Body of pancreas (tissue), 4 donors: ENCODE data around the gene ZBED1. TPM values are rescaled to one million over a fixed set of nuclear protein-coding genes. Genes with fewer than 3 reads are reported as not detected.

Experiments
- ATAC-seq: fragments of 150-250 bp; one replicate; pipeline ENCODE4 v1.9.1; 2016
- DNase-seq, 4 donors: peaks; one replicate each; pipeline ENCODE4 v3.0.0-alpha.2; 2019
- H3K27ac ChIP-seq, 4 donors: fragments of 200-600 bp; sonication (generic); 1 replicate in 3 of 4; 2 replicates in 1 of 4; pipeline versions ENCODE4 v1.5.1 to v1.6.1; 2016 to 2019; ENCODE audit warnings: mild to moderate bottlenecking in 1 of 4, mixed read lengths in 1 of 4, moderate library complexity in 1 of 4
- H3K27me3 ChIP-seq, 2 donors: fragments of 200-600 bp; sonication (generic); one replicate each; pipeline ENCODE4 v1.6.0; 2016; ENCODE audit warnings: mild to moderate bottlenecking in 1 of 2
- H3K36me3 ChIP-seq, 2 donors: fragments of 200-600 bp; sonication (generic); replicated peaks in 1 of 2; 2 replicates each; pipeline ENCODE4 v1.5.1; 2016; ENCODE audit warnings: low read depth in 2 of 2; ENCODE audit not compliant: insufficient read depth in 1 of 2
- H3K4me1 ChIP-seq: fragments of 200-600 bp; sonication (generic); one replicate; pipeline ENCODE4 v1.6.0; 2016
- H3K4me3 ChIP-seq, 2 donors: fragments of 200-600 bp; sonication (generic); 1 replicate in 1 of 2; 2 replicates in 1 of 2; pipeline ENCODE4 v1.5.1; 2016 to 2019
- H3K9me3 ChIP-seq, 3 donors: fragments of 200-600 bp; sonication (generic); 1 replicate in 2 of 3; 2 replicates in 1 of 3; pipeline ENCODE4 v1.5.1; 2016
- POLR2A ChIP-seq, 3 donors: fragments of 450-650 bp; IDR thresholded peaks; one replicate each; pipeline ENCODE4 v1.6.1; 2016; ENCODE audit warnings: antibody characterized with exemption in 3 of 3, mild to moderate bottlenecking in 2 of 3
- WGBS, 2 donors: methylation state at CpG; one replicate each; pipeline ENCODE4 v1.1.5; 2017; 5-methylcytosine and 5-hydroxymethylcytosine counted together
- intact Hi-C: fragments of 100-400 bp; cut with DNase I; formaldehyde crosslinking; loops from one replicate; pipeline ENCODE4 v1.15.1; 2023
- total RNA-seq, 2 donors: library from RNA; depleted of rRNA; stranded (reverse); fragments of >200 nt; gene quantifications; one replicate each; pipeline ENCODE4 v1.1.0, GENCODE V29; 2016
- TF ChIP-seq, protein P1 (sequence below), 7 experiments: fragments of 450-650 bp in 4 of 7; fragments of 200-600 bp in 3 of 7; sonication (generic) in 3 of 7; IDR thresholded peaks; one replicate each; pipeline ENCODE4 v1.5.1; 2016 to 2019; ENCODE audit warnings: antibody characterized with exemption in 7 of 7

Gene ZBED1
- total RNA-seq, 2 donors from 2014 or later: 35.5 to 39.2 TPM

DNA sequence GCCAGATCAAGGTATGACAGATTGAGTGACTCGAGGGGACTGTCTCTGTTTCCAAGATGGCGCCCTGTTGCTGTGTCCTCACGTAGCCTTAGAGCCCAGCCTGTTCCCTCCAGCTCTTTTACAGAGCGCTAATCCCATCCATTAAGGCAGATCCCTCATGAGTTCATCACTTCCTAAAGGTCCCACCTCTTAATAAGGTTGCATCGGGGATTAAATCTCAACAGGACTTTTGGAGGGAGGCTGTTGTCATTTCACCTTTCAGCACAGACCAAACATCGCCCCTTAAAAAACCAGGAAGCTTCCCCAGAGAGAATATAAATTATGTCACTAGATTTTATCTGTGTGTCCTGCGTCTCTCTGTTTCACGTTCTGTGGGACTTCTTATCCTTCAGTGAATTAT, 32.6 kb upstream of the ZBED1 start:
- no peaks in the 10 kb centered on the region for H3K27me3 ChIP-seq
- no peak for DNase-seq
- WGBS, 2 donors: 66 to 73% methylated on average over 8 of the region's 8 CpGs
- no peaks in the 10 kb centered on the region for H3K9me3 ChIP-seq
- H3K4me3 ChIP-seq: no peak overlapping the region
- H3K36me3 ChIP-seq: no peaks in the 10 kb centered on the region
- no peak for ATAC-seq
- H3K27ac ChIP-seq: no peak overlapping the region
- no peak for TF ChIP-seq POLR2A (IDR thresholded peaks at IDR 0.05)
- TF ChIP-seq, protein P1, sequence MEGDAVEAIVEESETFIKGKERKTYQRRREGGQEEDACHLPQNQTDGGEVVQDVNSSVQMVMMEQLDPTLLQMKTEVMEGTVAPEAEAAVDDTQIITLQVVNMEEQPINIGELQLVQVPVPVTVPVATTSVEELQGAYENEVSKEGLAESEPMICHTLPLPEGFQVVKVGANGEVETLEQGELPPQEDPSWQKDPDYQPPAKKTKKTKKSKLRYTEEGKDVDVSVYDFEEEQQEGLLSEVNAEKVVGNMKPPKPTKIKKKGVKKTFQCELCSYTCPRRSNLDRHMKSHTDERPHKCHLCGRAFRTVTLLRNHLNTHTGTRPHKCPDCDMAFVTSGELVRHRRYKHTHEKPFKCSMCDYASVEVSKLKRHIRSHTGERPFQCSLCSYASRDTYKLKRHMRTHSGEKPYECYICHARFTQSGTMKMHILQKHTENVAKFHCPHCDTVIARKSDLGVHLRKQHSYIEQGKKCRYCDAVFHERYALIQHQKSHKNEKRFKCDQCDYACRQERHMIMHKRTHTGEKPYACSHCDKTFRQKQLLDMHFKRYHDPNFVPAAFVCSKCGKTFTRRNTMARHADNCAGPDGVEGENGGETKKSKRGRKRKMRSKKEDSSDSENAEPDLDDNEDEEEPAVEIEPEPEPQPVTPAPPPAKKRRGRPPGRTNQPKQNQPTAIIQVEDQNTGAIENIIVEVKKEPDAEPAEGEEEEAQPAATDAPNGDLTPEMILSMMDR (IDR thresholded peaks at IDR 0.05): no peak
- intact Hi-C loops: no loop called here
- H3K4me1 ChIP-seq: no peaks in the 10 kb centered on the region

DNA sequence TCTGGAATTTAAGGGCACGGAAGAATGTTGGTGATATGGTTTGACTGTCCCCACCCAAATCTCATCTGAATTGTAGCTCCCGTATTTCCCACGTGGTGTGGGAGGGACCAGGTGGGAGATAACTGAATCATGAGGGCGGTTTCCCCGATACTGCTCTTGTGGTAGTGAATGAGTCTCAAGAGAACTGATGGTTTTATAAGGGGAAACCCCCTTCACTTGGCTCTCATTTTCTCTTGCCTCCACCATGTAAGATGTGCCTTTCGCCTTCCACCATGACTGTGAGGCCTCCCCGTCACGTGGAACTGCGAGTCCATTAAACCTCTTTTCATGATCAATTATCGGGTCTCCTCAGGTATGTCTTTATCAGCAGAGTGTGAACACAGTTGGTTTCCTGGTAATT, 25.6 kb upstream of the ZBED1 start:
- no peaks in the 10 kb centered on the region for H3K4me1 ChIP-seq
- intact Hi-C loops: no loop called here
- no peak for DNase-seq
- no peak for TF ChIP-seq POLR2A (IDR thresholded peaks at IDR 0.05)
- TF ChIP-seq, protein P1 (IDR thresholded peaks at IDR 0.05): no peak
- no peak overlapping the region for H3K27ac ChIP-seq
- ATAC-seq: no peak
- no peak overlapping the region for H3K4me3 ChIP-seq
- H3K9me3 ChIP-seq: no peaks in the 10 kb centered on the region
- 79 to 91% methylated on average over 10 of the region's 10 CpGs for WGBS, 2 donors
- no peaks in the 10 kb centered on the region for H3K27me3 ChIP-seq
- H3K36me3 ChIP-seq: no peaks in the 10 kb centered on the region

DNA sequence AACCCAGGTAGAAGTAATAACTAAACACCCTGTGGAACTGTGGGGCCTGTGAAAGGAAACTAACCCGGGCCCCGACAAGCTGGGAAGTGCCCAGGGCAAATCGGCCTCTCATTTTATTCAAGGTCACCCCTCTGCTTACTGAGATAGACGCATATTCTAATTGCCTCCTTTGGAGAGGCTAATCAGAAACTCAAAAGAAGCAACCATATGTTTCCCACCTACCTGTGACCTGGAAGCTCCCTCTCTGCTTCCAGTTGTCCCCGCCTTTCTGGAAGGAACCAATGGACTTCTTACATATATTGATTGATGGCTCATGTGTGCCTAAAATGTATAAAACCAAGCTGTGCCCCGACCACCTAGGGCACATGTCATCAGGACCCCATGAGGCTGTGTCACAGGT, 23.1 kb upstream of the ZBED1 start:
- intact Hi-C loops: no loop called here
- 58 to 62% methylated on average over 6 of the region's 6 CpGs for WGBS, 2 donors
- Histone ChIP-seq H3K9me3 (no peaks in the 10 kb centered on the region), H3K27me3 (no peaks in the 10 kb centered on the region), H3K27ac (no peak overlapping the region), H3K4me1 (no peaks in the 10 kb centered on the region), H3K4me3 (no peak overlapping the region), H3K36me3 (no peaks in the 10 kb centered on the region)
- DNase-seq (no peak), ATAC-seq (no peak)
- TF ChIP-seq POLR2A (IDR thresholded peaks at IDR 0.05): no peak
- TF ChIP-seq, protein P1 (IDR thresholded peaks at IDR 0.05): no peak

DNA sequence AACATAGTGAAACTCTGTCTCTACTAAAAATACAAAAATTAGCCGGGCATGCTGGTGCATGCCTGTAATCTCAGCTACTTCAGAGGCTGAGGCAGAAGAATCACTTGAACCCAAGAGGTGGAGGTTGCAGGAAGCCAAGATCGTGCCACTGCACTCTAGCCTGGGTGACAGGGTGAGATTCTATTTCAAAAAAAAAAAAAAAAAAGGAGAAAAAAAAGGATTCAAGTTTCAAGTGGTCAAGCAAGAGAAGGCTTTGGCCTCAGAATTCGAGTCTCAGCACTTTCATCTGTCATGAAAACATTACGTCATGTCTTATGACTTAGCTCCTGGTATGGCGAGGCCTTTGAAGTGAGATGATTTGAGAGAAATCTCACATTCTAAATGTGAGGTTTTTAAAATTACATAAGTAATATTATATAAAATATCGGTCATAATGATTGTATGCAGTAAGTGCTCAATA, 21.2 kb upstream of the ZBED1 start:
- Histone ChIP-seq H3K27ac (peak overlapping the region in 1 of 4 donors; percentile 23), H3K4me1 (no peaks in the 10 kb centered on the region), H3K9me3 (no peaks in the 10 kb centered on the region), H3K36me3 (no peaks in the 10 kb centered on the region), H3K27me3 (no peaks in the 10 kb centered on the region), H3K4me3 (no peak overlapping the region)
- ATAC-seq (no peak), DNase-seq (no peak)
- intact Hi-C loops: no loop called here
- WGBS, 2 donors: 79 to 80% methylated on average over 6 of the region's 6 CpGs
- no peak for TF ChIP-seq POLR2A (IDR thresholded peaks at IDR 0.05)
- TF ChIP-seq, protein P1 (IDR thresholded peaks at IDR 0.05): no peak

DNA sequence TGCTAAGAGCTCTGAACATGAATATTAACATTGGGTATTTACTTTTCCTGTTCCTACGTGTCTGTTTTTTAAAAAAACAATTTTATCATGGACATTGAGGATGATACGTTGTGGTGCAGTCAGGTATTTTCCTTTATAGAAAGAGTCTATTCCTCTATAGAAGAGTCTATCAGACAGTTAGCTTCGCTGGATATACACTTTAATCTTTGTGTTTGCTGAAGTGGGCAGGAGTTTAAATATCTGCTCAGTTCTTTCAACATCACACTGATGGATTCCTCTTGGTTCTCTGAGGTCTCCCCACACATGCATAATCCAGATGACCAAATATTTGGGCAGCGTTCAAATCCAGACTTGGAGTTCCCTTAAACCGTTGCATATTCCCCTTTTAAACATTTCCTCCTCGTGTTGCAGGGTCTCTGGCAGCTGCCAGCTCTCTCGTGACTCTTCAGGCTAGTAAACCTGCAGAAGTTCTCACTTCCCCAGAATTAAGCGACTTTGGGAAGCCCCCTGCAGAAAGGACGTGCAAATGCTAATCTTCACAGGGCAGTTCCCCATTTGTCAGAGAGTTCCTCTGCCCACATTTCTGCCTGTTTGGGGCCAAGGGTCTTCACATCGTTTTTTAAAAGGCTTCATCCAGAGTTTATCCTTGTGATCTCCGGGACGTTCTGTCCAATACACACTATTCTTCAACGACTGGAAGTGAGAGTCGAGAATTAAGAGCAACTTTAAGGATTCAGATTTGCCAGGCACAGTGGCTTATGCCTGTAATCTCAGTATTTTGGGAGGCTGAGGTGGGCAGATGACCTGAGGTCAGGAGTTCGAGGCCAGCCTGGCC, 20.5 kb upstream of the ZBED1 start:
- TF ChIP-seq, protein P1 (IDR thresholded peaks at IDR 0.05): no peak
- no peak for TF ChIP-seq POLR2A (IDR thresholded peaks at IDR 0.05)
- Histone ChIP-seq H3K36me3 (no peaks in the 10 kb centered on the region), H3K27me3 (no peaks in the 10 kb centered on the region), H3K4me3 (no peak overlapping the region), H3K4me1 (no peaks in the 10 kb centered on the region), H3K9me3 (no peaks in the 10 kb centered on the region), H3K27ac (peak overlapping the region in 1 of 4 donors; percentile 23)
- WGBS, 2 donors: 46% methylated on average over 15 of the region's 15 CpGs
- intact Hi-C loops: no loop called here
- ATAC-seq (no peak), DNase-seq (peak in 1 of 4 donors; percentile 52)
